OCI-LY7 (cell line): ENCODE data around the gene COL18A1. TPM values are rescaled to one million over a fixed set of nuclear protein-coding genes. Genes with fewer than 3 reads are reported as not detected.
"Not testable (repeated sequence)": the region's sequence is repeated elsewhere in the genome, so short reads cannot be mapped to it uniquely, and the experiment has no call there.

Experiments used
- BruUV-seq: library from RNA; stranded (reverse); fragments of 400-500 nt; replicated peaks from 2 replicates; lab custom pipeline; 2021; lab: Mats Ljungman, UMichigan
- CTCF ChIA-PET: fragments of 300-600 bp; sonication (Branson Sonifier 250); formaldehyde crosslinking; loops from one replicate; lab custom pipeline; 2022; ENCODE audit warnings: antibody characterized with exemption; ENCODE audit not compliant: unreplicated experiment; lab: Charles Lee
- POLR2A ChIA-PET: fragments of 300-600 bp; sonication (Branson Sonifier 250); formaldehyde crosslinking; loops from one replicate; lab custom pipeline; 2022; ENCODE audit warnings: antibody characterized with exemption; lab: Charles Lee
- DNase-seq: peaks from one replicate; pipeline ENCODE4 v3.0.0-alpha.2; 2015; ENCODE audit warnings: low spot score
- H2AFZ ChIP-seq: fragments of 200-600 bp; sonication (generic), shearing (Covaris generic); 2 replicates; pipeline ENCODE4 v1.6.1; 2014; ENCODE audit warnings: mild to moderate bottlenecking, antibody characterized with exemption, low read length, moderate library complexity
- H3K27ac ChIP-seq: fragments of 200-600 bp; sonication (generic); 2 replicates; pipeline ENCODE4 v1.5.1; 2014; ENCODE audit warnings: mixed run types, low read depth, mild to moderate bottlenecking, moderate library complexity, low read length, inconsistent platforms; ENCODE audit not compliant: poor library complexity, severe bottlenecking
- H3K36me3 ChIP-seq: fragments of 200-600 bp; sonication (generic); 2 replicates; pipeline ENCODE4 v1.6.1; 2014; ENCODE audit warnings: mild to moderate bottlenecking, antibody characterized with exemption, low read length, moderate library complexity, mixed read lengths; ENCODE audit not compliant: insufficient read depth
- H3K4me1 ChIP-seq: fragments of 200-600 bp; sonication (generic); 2 replicates; pipeline ENCODE4 v1.5.1; 2014; ENCODE audit warnings: mild to moderate bottlenecking, low read length; ENCODE audit not compliant: insufficient read depth, poor library complexity, severe bottlenecking
- H3K4me2 ChIP-seq: fragments of 200-600 bp; sonication (generic); 2 replicates; pipeline ENCODE4 v1.6.1; 2014; ENCODE audit warnings: mild to moderate bottlenecking, low read length
- H3K4me3 ChIP-seq: fragments of 200-600 bp; sonication (generic); 2 replicates; pipeline ENCODE4 v1.5.1; 2014; ENCODE audit warnings: mild to moderate bottlenecking, low read depth, low read length; ENCODE audit not compliant: poor library complexity, severe bottlenecking
- H3K79me2 ChIP-seq: fragments of 200-600 bp; sonication (generic); 2 replicates; pipeline ENCODE4 v1.6.1; 2016; ENCODE audit warnings: low read depth, mild to moderate bottlenecking, low read length, moderate library complexity, mixed read lengths; ENCODE audit not compliant: insufficient read depth
- H3K9me2 ChIP-seq: fragments of 200-600 bp; sonication (generic); 2 replicates; pipeline ENCODE4 v1.6.1; 2016; ENCODE audit warnings: mild to moderate bottlenecking, low read length, mixed read lengths; ENCODE audit not compliant: insufficient read depth
- H3K9me3 ChIP-seq: fragments of 200-600 bp; sonication (generic); 2 replicates; pipeline ENCODE4 v1.6.1; 2014; ENCODE audit warnings: mild to moderate bottlenecking, mixed run types, low read length, mixed read lengths
- H4K20me1 ChIP-seq: fragments of 200-600 bp; sonication (generic); 2 replicates; pipeline ENCODE4 v1.6.1; 2014; ENCODE audit warnings: mild to moderate bottlenecking, antibody characterized with exemption, low read length, moderate library complexity, mixed read lengths; ENCODE audit not compliant: insufficient read depth
- EZH2phosphoT487 ChIP-seq: fragments of 200-600 bp; sonication (generic); IDR thresholded peaks from 2 replicates; pipeline ENCODE4 v1.6.1; 2018; ENCODE audit warnings: low read depth, borderline replicate concordance, mild to moderate bottlenecking, mixed run types, antibody characterized with exemption, low read length, moderate library complexity, mixed read lengths
- intact Hi-C: fragments of 100-400 bp; cut with micrococcal nuclease; formaldehyde crosslinking; loops from one replicate; pipeline ENCODE4 v1.10.0; 2022; ENCODE audit not compliant: unreplicated experiment
- total RNA-seq, 2 experiments: library from RNA; depleted of rRNA in 1 of 2; stranded (reverse); fragments of >200 nt in 1 of 2; shearing (Covaris generic) in 1 of 2; gene quantifications; 2 replicates each; pipeline ENCODE4 v1.2.3, GENCODE V29; 2014 to 2022
- TF ChIP-seq, protein P1 (sequence below): fragments of 200-600 bp; sonication (generic); conservative IDR thresholded peaks from 2 replicates; pipeline ENCODE4 v1.5.1; 2014; ENCODE audit warnings: mild to moderate bottlenecking, antibody characterized with exemption, low read length, moderate library complexity, mixed read lengths

Gene COL18A1
- total RNA-seq, 2 experiments from 2014 or later = 0.23 to 7.4 TPM

DNA sequence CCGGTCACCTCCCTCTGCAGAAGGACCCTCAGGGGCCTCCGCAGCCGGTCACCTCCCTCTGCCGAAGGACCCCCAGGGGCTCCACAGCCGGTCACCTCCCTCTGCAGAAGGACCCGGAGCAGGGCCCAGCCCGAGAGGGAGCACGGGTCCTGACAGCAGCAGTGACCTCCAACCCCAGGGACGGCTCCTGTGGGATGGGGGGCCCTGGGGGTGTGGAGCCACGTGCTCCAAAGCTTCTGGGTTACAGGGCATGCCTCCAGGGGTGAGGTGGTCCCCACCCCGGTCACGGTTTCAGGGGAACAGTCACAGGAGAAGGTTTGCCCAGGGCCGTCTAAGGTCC, 97.0 kb downstream of the COL18A1 start:
- no peaks in the 10 kb centered on the region for H3K9me2 ChIP-seq
- no peaks in the 10 kb centered on the region for H3K79me2 ChIP-seq
- no peak overlapping the region for H3K4me3 ChIP-seq
- BruUV-seq = no TSS peak
- intact Hi-C loops = no loop called here
- no peak overlapping the region for H3K27ac ChIP-seq
- ChIA-PET CTCF (no interaction called here), POLR2A (no interaction called here)
- H3K4me2 ChIP-seq = no peak overlapping the region
- DNase-seq = no peak
- H2AFZ ChIP-seq = no peak overlapping the region
- H3K36me3 ChIP-seq = no peaks in the 10 kb centered on the region
- no peaks in the 10 kb centered on the region for H4K20me1 ChIP-seq
- TF ChIP-seq, protein P1, sequence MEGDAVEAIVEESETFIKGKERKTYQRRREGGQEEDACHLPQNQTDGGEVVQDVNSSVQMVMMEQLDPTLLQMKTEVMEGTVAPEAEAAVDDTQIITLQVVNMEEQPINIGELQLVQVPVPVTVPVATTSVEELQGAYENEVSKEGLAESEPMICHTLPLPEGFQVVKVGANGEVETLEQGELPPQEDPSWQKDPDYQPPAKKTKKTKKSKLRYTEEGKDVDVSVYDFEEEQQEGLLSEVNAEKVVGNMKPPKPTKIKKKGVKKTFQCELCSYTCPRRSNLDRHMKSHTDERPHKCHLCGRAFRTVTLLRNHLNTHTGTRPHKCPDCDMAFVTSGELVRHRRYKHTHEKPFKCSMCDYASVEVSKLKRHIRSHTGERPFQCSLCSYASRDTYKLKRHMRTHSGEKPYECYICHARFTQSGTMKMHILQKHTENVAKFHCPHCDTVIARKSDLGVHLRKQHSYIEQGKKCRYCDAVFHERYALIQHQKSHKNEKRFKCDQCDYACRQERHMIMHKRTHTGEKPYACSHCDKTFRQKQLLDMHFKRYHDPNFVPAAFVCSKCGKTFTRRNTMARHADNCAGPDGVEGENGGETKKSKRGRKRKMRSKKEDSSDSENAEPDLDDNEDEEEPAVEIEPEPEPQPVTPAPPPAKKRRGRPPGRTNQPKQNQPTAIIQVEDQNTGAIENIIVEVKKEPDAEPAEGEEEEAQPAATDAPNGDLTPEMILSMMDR = no peak
- TF ChIP-seq EZH2phosphoT487 = no peak
- no peaks in the 10 kb centered on the region for H3K4me1 ChIP-seq
- H3K9me3 ChIP-seq = no peaks in the 10 kb centered on the region

DNA sequence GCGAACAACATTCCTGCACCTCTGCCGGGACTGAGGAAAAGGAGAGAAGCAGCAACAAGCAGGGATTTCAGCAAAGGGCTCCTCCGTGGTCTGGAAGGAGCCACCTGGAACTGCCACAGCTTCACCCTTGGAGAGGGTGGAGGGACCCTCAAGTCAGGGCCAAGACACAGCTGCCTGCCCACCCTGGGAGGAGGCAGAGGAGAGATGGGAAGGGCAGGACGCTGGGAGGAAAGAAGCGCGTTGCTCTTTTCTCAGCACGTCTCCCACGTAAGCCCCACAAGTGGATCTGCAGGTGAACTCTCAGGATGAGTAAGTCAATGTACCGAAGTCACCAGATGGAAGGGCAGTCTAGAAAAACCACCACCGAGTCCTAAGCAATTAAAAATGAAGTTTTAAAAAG, 97.6 kb downstream of the COL18A1 start:
- Histone ChIP-seq H4K20me1 (no peaks in the 10 kb centered on the region), H3K4me1 (no peaks in the 10 kb centered on the region), H3K27ac (no peak overlapping the region), H3K4me2 (no peak overlapping the region), H3K79me2 (no peaks in the 10 kb centered on the region), H3K36me3 (no peaks in the 10 kb centered on the region), H3K9me2 (no peaks in the 10 kb centered on the region), H3K9me3 (no peaks in the 10 kb centered on the region), H2AFZ (no peak overlapping the region), H3K4me3 (no peak overlapping the region)
- no peak for DNase-seq
- ChIA-PET CTCF (no interaction called here), POLR2A (no interaction called here)
- intact Hi-C loops = no loop called here
- BruUV-seq = no TSS peak
- no peak for TF ChIP-seq EZH2phosphoT487

DNA sequence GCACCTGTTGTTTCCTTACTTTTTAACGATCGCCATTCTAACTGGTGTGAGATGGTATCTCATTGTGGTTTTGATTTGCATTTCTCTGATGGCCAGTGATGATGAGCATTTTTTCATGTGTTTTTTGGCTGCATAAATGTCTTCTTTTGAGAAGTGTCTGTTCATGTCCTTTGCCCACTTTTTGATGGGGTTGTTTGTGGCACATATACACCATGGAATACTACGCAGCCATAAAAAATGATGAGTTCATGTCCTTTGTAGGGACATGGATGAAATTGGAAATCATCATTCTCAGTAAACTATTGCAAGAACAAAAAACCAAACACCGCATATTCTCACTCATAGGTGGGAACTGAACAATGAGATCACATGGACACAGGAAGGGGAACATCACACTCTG, 98.3 kb downstream of the COL18A1 start:
- H3K4me3 ChIP-seq, H2AFZ ChIP-seq, H4K20me1 ChIP-seq, H3K27ac ChIP-seq, CTCF ChIA-PET, H3K4me1 ChIP-seq, H3K4me2 ChIP-seq, intact Hi-C loops, H3K79me2 ChIP-seq, H3K36me3 ChIP-seq, POLR2A ChIA-PET, DNase-seq, H3K9me3 ChIP-seq, BruUV-seq, H3K9me2 ChIP-seq: not testable (repeated sequence)

DNA sequence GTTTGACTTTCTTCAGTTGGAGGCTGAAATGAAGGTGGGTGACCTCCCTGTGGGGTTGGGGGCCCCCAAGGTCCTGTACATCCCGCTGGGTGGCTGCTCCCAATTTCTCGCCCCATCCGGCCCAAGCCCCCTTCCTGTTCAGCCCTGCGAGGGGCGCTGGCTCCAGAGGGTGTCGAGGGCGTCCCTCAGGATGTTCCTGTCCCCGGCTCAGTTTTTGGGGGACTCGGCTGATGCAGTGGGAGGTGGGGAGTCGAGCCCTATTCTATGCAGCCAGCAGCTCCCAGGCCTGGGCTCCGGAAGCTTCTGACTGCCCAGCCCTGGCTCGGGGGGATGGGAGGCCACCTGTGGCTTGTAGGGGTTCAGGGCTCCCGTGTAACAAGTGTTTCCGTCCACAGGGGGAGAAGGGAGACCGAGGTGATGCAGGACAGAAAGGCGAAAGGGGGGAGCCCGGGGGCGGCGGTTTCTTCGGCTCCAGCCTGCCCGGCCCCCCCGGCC, 99.1 kb downstream of the COL18A1 start:
- H3K27ac ChIP-seq = no peak overlapping the region
- POLR2A ChIA-PET = no interaction called here
- H3K4me3 ChIP-seq = no peak overlapping the region
- H3K9me2 ChIP-seq = no peaks in the 10 kb centered on the region
- no peaks in the 10 kb centered on the region for H3K9me3 ChIP-seq
- DNase-seq = no peak
- intact Hi-C loops = no loop called here
- no peaks in the 10 kb centered on the region for H4K20me1 ChIP-seq
- no peak overlapping the region for H3K4me2 ChIP-seq
- CTCF ChIA-PET = no interaction called here
- no peaks in the 10 kb centered on the region for H3K79me2 ChIP-seq
- no TSS peak for BruUV-seq
- H2AFZ ChIP-seq = no peak overlapping the region
- no peak for TF ChIP-seq EZH2phosphoT487
- TF ChIP-seq, protein P1 = no peak
- no peaks in the 10 kb centered on the region for H3K36me3 ChIP-seq
- no peaks in the 10 kb centered on the region for H3K4me1 ChIP-seq
